ENCODE results near the gene KLHDC7B. TPM values are rescaled to one million over a fixed set of nuclear protein-coding genes. Genes with fewer than 3 reads are reported as not detected.

The KLHDC7B gene
- total RNA-seq, 1 experiment from 2014 or later: not detected

DNA sequence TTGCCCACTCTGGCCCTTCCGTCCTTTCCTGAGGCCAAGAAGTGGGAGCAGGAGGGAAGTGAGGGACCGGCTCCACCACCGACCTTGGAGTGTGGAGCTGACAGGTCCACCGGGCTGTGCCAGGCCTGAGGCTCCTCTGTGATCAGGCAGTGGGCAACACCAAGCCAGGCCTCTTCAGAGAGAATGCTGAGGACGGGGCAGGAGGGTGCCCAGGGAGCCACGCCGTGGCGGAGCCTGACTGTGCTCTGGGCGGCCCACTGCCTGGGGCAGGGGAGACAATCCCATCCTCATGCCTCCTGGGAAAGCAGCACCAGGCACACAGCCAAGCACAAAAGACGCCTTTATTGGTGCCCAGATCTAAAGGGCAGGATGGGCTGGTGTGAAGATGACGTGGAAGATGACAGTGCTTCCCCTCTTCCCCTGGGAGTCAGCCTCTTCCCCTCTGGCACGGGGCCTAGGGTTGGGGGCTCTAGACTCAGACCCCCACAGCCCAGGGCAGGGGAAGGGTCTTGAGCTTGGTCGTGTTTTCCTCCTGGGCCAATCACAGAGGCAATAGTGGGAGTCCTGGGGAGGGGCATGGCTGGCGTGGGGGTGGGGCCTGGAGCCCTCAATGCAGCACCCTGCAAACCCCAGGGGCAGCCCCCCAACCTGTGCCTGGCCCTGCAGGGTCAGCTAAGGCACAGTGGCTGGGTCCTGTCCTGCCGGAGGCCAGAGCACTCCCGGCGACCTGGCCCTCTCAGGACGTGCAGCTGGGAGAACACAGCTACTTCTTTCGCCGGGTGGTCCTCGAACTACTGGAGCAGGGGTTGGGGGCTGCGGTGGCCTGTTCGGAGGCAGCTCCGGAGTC lies 42.8 kb upstream of the KLHDC7B start:
- no TSS peak for BruUV-seq (replicated peaks)
- ChIA-PET POLR2A (ENCODE audit: unreplicated experiment) (no interaction called here), CTCF (no interaction called here)
- intact Hi-C loops (cut with micrococcal nuclease): no loop called here
- H3K9ac ChIP-seq (ENCODE audit: low read length): no peak overlapping the region
- no peaks in the 10 kb centered on the region for H3F3A ChIP-seq (ENCODE audit: low read length, unreplicated experiment)
- DNase-seq: no peak
- no peaks in the 10 kb centered on the region for H3K9me3 ChIP-seq (ENCODE audit: low read length)
- H3K36me3 ChIP-seq (ENCODE audit: low read depth, low read length): no peaks in the 10 kb centered on the region
- H3K4me1 ChIP-seq (ENCODE audit: insufficient read depth, low read length): no peaks in the 10 kb centered on the region; the same call in 1 of the 2 replicates
- no peak overlapping the region for H3K4me2 ChIP-seq (ENCODE audit: low read length)
- H3K9me2 ChIP-seq (replicated peaks; ENCODE audit: low read length): no peaks in the 10 kb centered on the region
- no peak for ATAC-seq
- TF ChIP-seq EZH2 (IDR thresholded peaks at IDR 0.05; ENCODE audit: low read length, unreplicated experiment) (no peak), EZH2phosphoT487 (IDR thresholded peaks at IDR 0.05; ENCODE audit: borderline replicate concordance, low read length) (no peak)
- TF ChIP-seq, protein P1, sequence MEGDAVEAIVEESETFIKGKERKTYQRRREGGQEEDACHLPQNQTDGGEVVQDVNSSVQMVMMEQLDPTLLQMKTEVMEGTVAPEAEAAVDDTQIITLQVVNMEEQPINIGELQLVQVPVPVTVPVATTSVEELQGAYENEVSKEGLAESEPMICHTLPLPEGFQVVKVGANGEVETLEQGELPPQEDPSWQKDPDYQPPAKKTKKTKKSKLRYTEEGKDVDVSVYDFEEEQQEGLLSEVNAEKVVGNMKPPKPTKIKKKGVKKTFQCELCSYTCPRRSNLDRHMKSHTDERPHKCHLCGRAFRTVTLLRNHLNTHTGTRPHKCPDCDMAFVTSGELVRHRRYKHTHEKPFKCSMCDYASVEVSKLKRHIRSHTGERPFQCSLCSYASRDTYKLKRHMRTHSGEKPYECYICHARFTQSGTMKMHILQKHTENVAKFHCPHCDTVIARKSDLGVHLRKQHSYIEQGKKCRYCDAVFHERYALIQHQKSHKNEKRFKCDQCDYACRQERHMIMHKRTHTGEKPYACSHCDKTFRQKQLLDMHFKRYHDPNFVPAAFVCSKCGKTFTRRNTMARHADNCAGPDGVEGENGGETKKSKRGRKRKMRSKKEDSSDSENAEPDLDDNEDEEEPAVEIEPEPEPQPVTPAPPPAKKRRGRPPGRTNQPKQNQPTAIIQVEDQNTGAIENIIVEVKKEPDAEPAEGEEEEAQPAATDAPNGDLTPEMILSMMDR (conservative IDR thresholded peaks at IDR 0.05; ENCODE audit: low read depth, low read length): no peak
- no peak overlapping the region for H3K4me3 ChIP-seq (ENCODE audit: low read length)
- no peaks in the 10 kb centered on the region for H3K27me3 ChIP-seq (ENCODE audit: low read length)
- peaks cover 14% of the 10 kb centered on the region for H3K79me2 ChIP-seq (ENCODE audit: low read length)
- no peaks in the 10 kb centered on the region for H4K20me1 ChIP-seq (ENCODE audit: low read length)
- H3K27ac ChIP-seq (ENCODE audit: low read length): no peak overlapping the region
- no peak overlapping the region for H2AFZ ChIP-seq (ENCODE audit: low read length)

DNA sequence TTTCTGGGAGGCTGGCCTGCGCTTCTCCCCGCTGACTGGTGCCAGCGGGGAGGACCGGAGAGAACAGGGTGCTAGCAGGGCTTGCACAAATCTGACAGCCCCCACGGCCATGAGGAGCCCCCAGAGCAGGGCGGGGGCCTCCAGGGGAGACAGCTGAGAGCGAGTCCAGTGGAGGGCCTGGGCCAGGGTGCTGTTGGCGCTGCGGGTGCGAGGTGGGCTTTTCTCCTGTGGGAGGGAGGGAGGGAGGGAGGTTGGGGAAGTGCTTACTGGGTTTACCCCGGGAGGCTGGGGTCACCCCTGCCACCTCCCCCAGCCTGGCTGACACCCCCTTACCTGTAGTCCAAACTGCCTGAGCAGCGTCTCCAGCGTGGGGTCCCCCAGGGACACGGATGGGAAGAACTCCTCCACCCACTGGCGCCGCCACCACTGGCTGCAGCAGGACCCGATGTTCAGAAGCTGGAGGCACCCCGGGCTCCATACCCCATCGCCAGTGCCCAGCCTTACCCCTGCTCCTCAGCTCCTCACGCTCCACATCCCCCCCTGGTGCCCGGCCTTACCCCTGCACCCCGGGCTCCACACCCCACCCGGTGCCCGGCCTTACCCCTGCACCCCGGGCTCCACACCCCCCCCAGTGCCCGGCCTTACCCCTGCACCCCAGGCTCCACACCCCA lies 42.1 kb upstream of the KLHDC7B start:
- CTCF ChIA-PET: no interaction called here
- intact Hi-C loops (cut with micrococcal nuclease): no loop called here

More for the DNA sequence above, 42.1 kb upstream of the KLHDC7B start:
- Histone ChIP-seq H3K27me3 (ENCODE audit: low read length) (no peaks in the 10 kb centered on the region), H3K79me2 (ENCODE audit: low read length) (peaks cover 16% of the 10 kb centered on the region), H4K20me1 (ENCODE audit: low read length) (no peaks in the 10 kb centered on the region), H3K4me3 (ENCODE audit: low read length) (no peak overlapping the region), H3K9me2 (replicated peaks; ENCODE audit: low read length) (no peaks in the 10 kb centered on the region), H3K9me3 (ENCODE audit: low read length) (no peaks in the 10 kb centered on the region), H2AFZ (ENCODE audit: low read length) (no peak overlapping the region), H3K36me3 (ENCODE audit: low read depth, low read length) (no peaks in the 10 kb centered on the region), H3K27ac (ENCODE audit: low read length) (no peak overlapping the region), H3F3A (ENCODE audit: low read length, unreplicated experiment) (no peaks in the 10 kb centered on the region), H3K9ac (ENCODE audit: low read length) (no peak overlapping the region), H3K4me2 (ENCODE audit: low read length) (no peak overlapping the region), H3K4me1 (ENCODE audit: insufficient read depth, low read length) (no peaks in the 10 kb centered on the region; the same call in 1 of the 2 replicates)
- DNase-seq (no peak), ATAC-seq (no peak)
- POLR2A ChIA-PET (ENCODE audit: unreplicated experiment): no interaction called here
- TF ChIP-seq EZH2phosphoT487 (IDR thresholded peaks at IDR 0.05; ENCODE audit: borderline replicate concordance, low read length) (no peak), EZH2 (IDR thresholded peaks at IDR 0.05; ENCODE audit: low read length, unreplicated experiment) (no peak)
- TF ChIP-seq, protein P1 (conservative IDR thresholded peaks at IDR 0.05; ENCODE audit: low read depth, low read length): no peak
- no TSS peak for BruUV-seq (replicated peaks)
